ENCODE results near the gene ZGPAT. TPM values are rescaled to one million over a fixed set of nuclear protein-coding genes. Genes with fewer than 3 reads are reported as not detected.
A peak's percentile ranks its signal among the peaks of the same experiment; 100 is the strongest.

ZGPAT gene
- polyA plus RNA-seq, 1 donor from 2014 or later = 59.4 TPM

- Mint-ChIP-seq H3K9me3 (no peaks in the 10 kb centered on the region), H3K36me3 (no peaks in the 10 kb centered on the region), H3K27ac (no peak overlapping the region), H3K27me3 (no peaks in the 10 kb centered on the region), H3K4me1 (no peaks in the 10 kb centered on the region), H3K4me3 (peak overlapping the region in 1 of 4 donors; percentile 53)
These were observed 38.3 kb downstream of the ZGPAT start for GRCh38 chr20:63745961-63746731.

GRCh38 chr20:63746751-63747315 is 39.0 kb downstream of the ZGPAT start:
- H3K4me1 Mint-ChIP-seq = no peaks in the 10 kb centered on the region
- H3K36me3 Mint-ChIP-seq = no peaks in the 10 kb centered on the region
- H3K27ac Mint-ChIP-seq = no peak overlapping the region
- no peak overlapping the region for H3K4me3 Mint-ChIP-seq
- no peaks in the 10 kb centered on the region for H3K27me3 Mint-ChIP-seq
- no peaks in the 10 kb centered on the region for H3K9me3 Mint-ChIP-seq

- Mint-ChIP-seq H3K27me3 (no peaks in the 10 kb centered on the region), H3K36me3 (no peaks in the 10 kb centered on the region), H3K4me3 (no peak overlapping the region), H3K9me3 (no peaks in the 10 kb centered on the region), H3K27ac (no peak overlapping the region), H3K4me1 (no peaks in the 10 kb centered on the region)
These were observed 39.8 kb downstream of the ZGPAT start for GRCh38 chr20:63747622-63748069.

GRCh38 chr20:63748070-63748933 is 40.5 kb downstream of the ZGPAT start:
- Mint-ChIP-seq H3K4me1 (no peaks in the 10 kb centered on the region), H3K4me3 (peak overlapping the region in 1 of 4 donors; percentile 62), H3K27ac (no peak overlapping the region), H3K27me3 (no peaks in the 10 kb centered on the region), H3K9me3 (no peaks in the 10 kb centered on the region), H3K36me3 (no peaks in the 10 kb centered on the region)

GRCh38 chr20:63748934-63749270 is 41.1 kb downstream of the ZGPAT start:
- Mint-ChIP-seq H3K4me3 (peak overlapping the region in 1 of 4 donors; percentile 62), H3K9me3 (no peaks in the 10 kb centered on the region), H3K36me3 (no peaks in the 10 kb centered on the region), H3K27ac (no peak overlapping the region), H3K27me3 (no peaks in the 10 kb centered on the region), H3K4me1 (no peaks in the 10 kb centered on the region)

- peaks cover 0 to 3% (median 0%) of the 10 kb centered on the region in 3 donors for H3K4me1 Mint-ChIP-seq
- H3K27ac Mint-ChIP-seq = no peak overlapping the region
- H3K4me3 Mint-ChIP-seq = no peak overlapping the region
- no peaks in the 10 kb centered on the region for H3K27me3 Mint-ChIP-seq
- no peaks in the 10 kb centered on the region for H3K36me3 Mint-ChIP-seq
- peaks cover 0 to 1% (median 0%) of the 10 kb centered on the region in 3 donors for H3K9me3 Mint-ChIP-seq
These were observed 42.0 kb downstream of the ZGPAT start for GRCh38 chr20:63749597-63750508.

- Mint-ChIP-seq H3K4me3 (peak overlapping the region in 1 of 4 donors; percentile 47), H3K9me3 (peaks cover 0 to 1% (median 0%) of the 10 kb centered on the region in 3 donors), H3K27ac (peak overlapping the region in 1 of 3 donors; percentile 67), H3K27me3 (no peaks in the 10 kb centered on the region), H3K36me3 (no peaks in the 10 kb centered on the region), H3K4me1 (peaks cover 0 to 3% (median 0%) of the 10 kb centered on the region in 3 donors)
These were observed 43.1 kb downstream of the ZGPAT start for GRCh38 chr20:63750807-63751470.

- Mint-ChIP-seq H3K9me3 (peaks cover 0 to 1% (median 0%) of the 10 kb centered on the region in 3 donors), H3K27ac (peak overlapping the region in 1 of 3 donors; percentile 67), H3K36me3 (no peaks in the 10 kb centered on the region), H3K4me1 (peaks cover 0 to 3% (median 0%) of the 10 kb centered on the region in 3 donors), H3K27me3 (no peaks in the 10 kb centered on the region), H3K4me3 (peak overlapping the region in 1 of 4 donors; percentile 47)
These were observed 43.8 kb downstream of the ZGPAT start for GRCh38 chr20:63751471-63752271.

GRCh38 chr20:63752411-63753101 is 44.7 kb downstream of the ZGPAT start:
- no peaks in the 10 kb centered on the region for H3K36me3 Mint-ChIP-seq
- H3K9me3 Mint-ChIP-seq = peaks cover 0 to 1% (median 0%) of the 10 kb centered on the region in 3 donors
- H3K4me1 Mint-ChIP-seq = peaks cover 0 to 3% (median 0%) of the 10 kb centered on the region in 3 donors
- no peaks in the 10 kb centered on the region for H3K27me3 Mint-ChIP-seq
- no peak overlapping the region for H3K27ac Mint-ChIP-seq
- no peak overlapping the region for H3K4me3 Mint-ChIP-seq

- no peak overlapping the region for H3K27ac Mint-ChIP-seq
- peaks cover 0 to 1% (median 0%) of the 10 kb centered on the region in 3 donors for H3K9me3 Mint-ChIP-seq
- H3K4me3 Mint-ChIP-seq = no peak overlapping the region
- no peaks in the 10 kb centered on the region for H3K36me3 Mint-ChIP-seq
- peaks cover 0 to 4% (median 0%) of the 10 kb centered on the region in 3 donors for H3K4me1 Mint-ChIP-seq
- no peaks in the 10 kb centered on the region for H3K27me3 Mint-ChIP-seq
These were observed 45.5 kb downstream of the ZGPAT start for GRCh38 chr20:63753381-63753780.

GRCh38 chr20:63754008-63754407 is 46.2 kb downstream of the ZGPAT start:
- peak overlapping the region in 1 of 4 donors; percentile 16 for H3K4me3 Mint-ChIP-seq

GRCh38 chr20:63755933-63756647 is 48.3 kb downstream of the ZGPAT start:
- Mint-ChIP-seq H3K4me1 (peaks cover 0 to 5% (median 0%) of the 10 kb centered on the region in 3 donors), H3K4me3 (no peak overlapping the region), H3K36me3 (no peaks in the 10 kb centered on the region), H3K9me3 (peaks cover 0 to 1% (median 0%) of the 10 kb centered on the region in 3 donors), H3K27ac (no peak overlapping the region), H3K27me3 (peaks cover 4% of the 10 kb centered on the region)

More at GRCh38 chr20:63754008-63754407, 46.2 kb downstream of the ZGPAT start:
- Mint-ChIP-seq H3K27ac (no peak overlapping the region), H3K4me1 (peaks cover 0 to 5% (median 0%) of the 10 kb centered on the region in 3 donors), H3K36me3 (no peaks in the 10 kb centered on the region), H3K27me3 (no peaks in the 10 kb centered on the region), H3K9me3 (peaks cover 0 to 1% (median 0%) of the 10 kb centered on the region in 3 donors)

Measured in IgD-negative memory B cell (primary cell).